SK-N-SH (cell line): ENCODE measurements around the gene ACER3.
"Not testable (repeated sequence)": the region's sequence is repeated elsewhere in the genome, so short reads cannot be mapped to it uniquely, and the experiment has no call there.

Experiments used
- JUND ChIP-seq: IDR thresholded peaks from 2 replicates; pipeline ENCODE4 v1.4.0; 2012
- TF ChIP-seq, protein P1 (sequence below): IDR thresholded peaks from 2 replicates; pipeline ENCODE4 v1.4.0; 2012; ENCODE audit warnings: low read depth, borderline replicate concordance
- TF ChIP-seq, protein P2 (sequence below): fragments of 200-600 bp; sonication (generic); IDR thresholded peaks from 2 replicates; pipeline ENCODE4 v1.6.1; 2017; ENCODE audit warnings: antibody characterized with exemption, mild to moderate bottlenecking, moderate library complexity

DNA sequence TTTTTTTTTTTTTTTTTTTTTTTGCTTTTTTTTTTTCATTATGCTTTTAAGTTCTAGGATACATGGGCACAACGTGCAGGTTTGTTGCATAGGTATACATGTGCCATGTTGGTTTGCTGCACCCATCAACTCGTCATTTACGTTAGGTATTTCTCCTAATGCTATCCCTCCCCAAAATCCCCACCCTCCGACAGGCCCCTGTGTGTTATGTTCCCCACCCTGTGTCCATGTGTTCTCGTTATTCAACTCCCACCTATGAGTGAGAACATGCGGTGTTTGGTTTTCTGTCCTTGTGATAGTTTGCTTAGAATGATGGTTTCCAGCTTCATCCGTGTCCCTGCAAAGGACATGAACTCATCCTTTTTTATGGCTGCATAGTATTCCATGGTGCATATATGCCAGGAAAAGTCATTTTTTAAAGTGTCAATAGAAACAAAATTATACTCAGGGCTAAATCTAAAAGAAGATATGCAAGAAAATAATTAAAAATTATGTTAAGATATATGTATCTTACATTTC lies 187.3 kb downstream of the ACER3 start:
- TF ChIP-seq, protein P1, sequence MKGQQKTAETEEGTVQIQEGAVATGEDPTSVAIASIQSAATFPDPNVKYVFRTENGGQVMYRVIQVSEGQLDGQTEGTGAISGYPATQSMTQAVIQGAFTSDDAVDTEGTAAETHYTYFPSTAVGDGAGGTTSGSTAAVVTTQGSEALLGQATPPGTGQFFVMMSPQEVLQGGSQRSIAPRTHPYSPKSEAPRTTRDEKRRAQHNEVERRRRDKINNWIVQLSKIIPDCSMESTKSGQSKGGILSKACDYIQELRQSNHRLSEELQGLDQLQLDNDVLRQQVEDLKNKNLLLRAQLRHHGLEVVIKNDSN = not testable (repeated sequence)
- not testable (repeated sequence) for TF ChIP-seq JUND
- TF ChIP-seq, protein P2, sequence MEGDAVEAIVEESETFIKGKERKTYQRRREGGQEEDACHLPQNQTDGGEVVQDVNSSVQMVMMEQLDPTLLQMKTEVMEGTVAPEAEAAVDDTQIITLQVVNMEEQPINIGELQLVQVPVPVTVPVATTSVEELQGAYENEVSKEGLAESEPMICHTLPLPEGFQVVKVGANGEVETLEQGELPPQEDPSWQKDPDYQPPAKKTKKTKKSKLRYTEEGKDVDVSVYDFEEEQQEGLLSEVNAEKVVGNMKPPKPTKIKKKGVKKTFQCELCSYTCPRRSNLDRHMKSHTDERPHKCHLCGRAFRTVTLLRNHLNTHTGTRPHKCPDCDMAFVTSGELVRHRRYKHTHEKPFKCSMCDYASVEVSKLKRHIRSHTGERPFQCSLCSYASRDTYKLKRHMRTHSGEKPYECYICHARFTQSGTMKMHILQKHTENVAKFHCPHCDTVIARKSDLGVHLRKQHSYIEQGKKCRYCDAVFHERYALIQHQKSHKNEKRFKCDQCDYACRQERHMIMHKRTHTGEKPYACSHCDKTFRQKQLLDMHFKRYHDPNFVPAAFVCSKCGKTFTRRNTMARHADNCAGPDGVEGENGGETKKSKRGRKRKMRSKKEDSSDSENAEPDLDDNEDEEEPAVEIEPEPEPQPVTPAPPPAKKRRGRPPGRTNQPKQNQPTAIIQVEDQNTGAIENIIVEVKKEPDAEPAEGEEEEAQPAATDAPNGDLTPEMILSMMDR = not testable (repeated sequence)
